ENCODE data around the gene MYO1D. TPM values are rescaled to one million over a fixed set of nuclear protein-coding genes. Genes with fewer than 3 reads are reported as not detected.

Gene MYO1D
- total RNA-seq, 1 donor from 2014 or later, result 73.3 TPM

DNA sequence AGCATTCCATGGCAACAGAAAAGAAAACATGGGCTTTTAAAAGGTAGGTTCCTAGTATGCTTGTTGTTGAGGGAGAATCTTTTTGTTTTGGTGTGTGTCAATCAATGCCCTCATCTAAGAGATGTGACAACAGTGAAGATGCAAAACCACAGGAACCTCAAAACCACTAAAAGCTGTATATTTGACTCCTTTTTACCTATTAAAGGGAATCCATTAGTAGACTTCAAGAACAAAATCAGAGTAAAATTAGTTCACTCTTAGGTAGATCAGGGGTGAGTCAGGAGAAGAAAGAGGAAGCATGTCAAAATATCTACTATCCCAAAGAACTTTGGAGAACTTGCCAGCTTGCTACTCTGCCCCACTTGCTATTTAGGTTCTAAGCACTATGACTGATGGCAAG is 301.1 kb downstream of the MYO1D start:
- TF ChIP-seq, protein P1, sequence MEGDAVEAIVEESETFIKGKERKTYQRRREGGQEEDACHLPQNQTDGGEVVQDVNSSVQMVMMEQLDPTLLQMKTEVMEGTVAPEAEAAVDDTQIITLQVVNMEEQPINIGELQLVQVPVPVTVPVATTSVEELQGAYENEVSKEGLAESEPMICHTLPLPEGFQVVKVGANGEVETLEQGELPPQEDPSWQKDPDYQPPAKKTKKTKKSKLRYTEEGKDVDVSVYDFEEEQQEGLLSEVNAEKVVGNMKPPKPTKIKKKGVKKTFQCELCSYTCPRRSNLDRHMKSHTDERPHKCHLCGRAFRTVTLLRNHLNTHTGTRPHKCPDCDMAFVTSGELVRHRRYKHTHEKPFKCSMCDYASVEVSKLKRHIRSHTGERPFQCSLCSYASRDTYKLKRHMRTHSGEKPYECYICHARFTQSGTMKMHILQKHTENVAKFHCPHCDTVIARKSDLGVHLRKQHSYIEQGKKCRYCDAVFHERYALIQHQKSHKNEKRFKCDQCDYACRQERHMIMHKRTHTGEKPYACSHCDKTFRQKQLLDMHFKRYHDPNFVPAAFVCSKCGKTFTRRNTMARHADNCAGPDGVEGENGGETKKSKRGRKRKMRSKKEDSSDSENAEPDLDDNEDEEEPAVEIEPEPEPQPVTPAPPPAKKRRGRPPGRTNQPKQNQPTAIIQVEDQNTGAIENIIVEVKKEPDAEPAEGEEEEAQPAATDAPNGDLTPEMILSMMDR (IDR thresholded peaks at IDR 0.05), result no peak
- H3K36me3 ChIP-seq, result no peaks in the 10 kb centered on the region
- no peaks in the 10 kb centered on the region for H3K4me1 ChIP-seq
- intact Hi-C loops (cut with DNase I), result no loop called here
- DNase-seq, result no peak
- H3K9me3 ChIP-seq, result no peaks in the 10 kb centered on the region
- ATAC-seq, result peak; percentile 48
- H3K4me3 ChIP-seq, result no peak overlapping the region
- no peaks in the 10 kb centered on the region for H3K27me3 ChIP-seq
- H3K27ac ChIP-seq, result no peak overlapping the region

DNA sequence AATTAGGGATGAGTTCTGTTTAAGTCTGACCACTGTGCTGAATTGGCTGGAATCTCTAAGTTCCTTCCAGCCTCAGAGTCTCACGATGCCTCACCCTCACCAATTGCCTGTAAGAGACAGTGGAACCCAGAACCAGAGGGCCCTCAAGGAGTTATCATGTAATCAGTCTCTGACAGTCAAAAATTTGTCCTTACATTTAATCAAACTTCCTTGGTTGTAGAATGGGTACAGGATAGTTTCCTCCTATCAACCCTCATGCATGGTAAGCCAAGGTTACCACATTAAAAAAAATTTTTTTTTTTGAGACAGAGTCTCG is 306.9 kb downstream of the MYO1D start:
- no peak for DNase-seq
- H3K36me3 ChIP-seq, result no peaks in the 10 kb centered on the region
- no peak overlapping the region for H3K27ac ChIP-seq
- intact Hi-C loops (cut with DNase I), result no loop called here
- H3K27me3 ChIP-seq, result no peaks in the 10 kb centered on the region
- ATAC-seq, result no peak
- H3K4me1 ChIP-seq, result no peaks in the 10 kb centered on the region
- H3K4me3 ChIP-seq, result no peak overlapping the region
- TF ChIP-seq, protein P1 (IDR thresholded peaks at IDR 0.05), result no peak
- no peaks in the 10 kb centered on the region for H3K9me3 ChIP-seq

DNA sequence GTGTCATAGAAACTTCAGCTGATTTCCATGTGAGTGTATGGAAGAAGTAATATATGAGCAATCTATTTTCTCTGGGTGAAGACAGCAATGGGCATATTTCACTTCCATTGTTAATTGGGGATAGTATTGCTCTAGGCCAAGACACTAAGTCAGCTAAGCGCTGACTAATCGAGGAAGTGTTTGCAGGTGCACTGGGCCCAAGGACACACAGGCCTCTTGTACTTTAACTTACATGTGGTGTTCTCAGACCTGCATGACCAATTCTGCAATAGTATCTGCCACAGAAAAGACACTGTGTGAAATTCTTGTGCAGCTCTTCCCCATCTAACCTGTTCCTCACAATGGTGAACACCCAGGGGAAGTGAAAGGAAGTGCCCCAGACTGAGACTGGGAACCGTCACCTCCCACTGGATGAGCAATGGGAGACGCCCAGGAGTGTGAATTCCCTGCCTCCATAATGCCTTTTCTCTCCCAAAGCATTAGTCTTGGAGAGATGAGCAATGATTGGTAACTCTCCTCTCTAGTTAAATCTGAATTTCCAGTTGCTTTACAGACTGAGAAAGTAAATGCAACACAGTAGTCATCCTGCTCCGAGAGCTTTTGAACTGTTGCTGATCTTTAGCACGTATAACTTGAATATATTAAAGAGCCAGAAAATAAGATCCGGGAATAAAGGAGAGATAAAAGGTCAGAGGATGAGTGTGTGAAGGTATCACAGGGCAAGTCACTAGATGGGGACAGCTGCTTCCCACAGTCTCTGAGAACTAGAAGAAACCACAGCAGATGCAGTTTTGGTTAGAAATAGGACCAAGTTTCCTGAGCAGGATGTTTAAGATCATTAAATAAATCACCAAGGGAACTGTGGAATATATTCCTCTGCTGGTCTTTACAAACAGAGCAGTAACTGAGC is 307.5 kb downstream of the MYO1D start:
- TF ChIP-seq, protein P1 (IDR thresholded peaks at IDR 0.05), result no peak
- Histone ChIP-seq H3K27me3 (no peaks in the 10 kb centered on the region), H3K36me3 (no peaks in the 10 kb centered on the region), H3K27ac (no peak overlapping the region), H3K9me3 (no peaks in the 10 kb centered on the region), H3K4me3 (no peak overlapping the region), H3K4me1 (no peaks in the 10 kb centered on the region)
- ATAC-seq (peak; percentile 45), DNase-seq (no peak)
- intact Hi-C loops (cut with DNase I), result no loop called here

- no peaks in the 10 kb centered on the region for H3K9me3 ChIP-seq
- no peaks in the 10 kb centered on the region for H3K36me3 ChIP-seq
- H3K27me3 ChIP-seq, result no peaks in the 10 kb centered on the region
- ATAC-seq (no peak), DNase-seq (no peak)
- H3K4me1 ChIP-seq, result no peaks in the 10 kb centered on the region
- H3K4me3 ChIP-seq, result no peak overlapping the region
- intact Hi-C loops (cut with DNase I), result no loop called here
- TF ChIP-seq, protein P1 (IDR thresholded peaks at IDR 0.05), result no peak
- no peak overlapping the region for H3K27ac ChIP-seq
Measured at GRCh38 chr17:32568705-32569104, 308.2 kb downstream of the MYO1D start.

GRCh38 chr17:32567511-32567910 is 309.4 kb downstream of the MYO1D start:
- TF ChIP-seq, protein P1 (IDR thresholded peaks at IDR 0.05), result no peak
- intact Hi-C loops (cut with DNase I), result no loop called here
- ATAC-seq (no peak), DNase-seq (no peak)
- Histone ChIP-seq H3K27ac (no peak overlapping the region), H3K4me1 (no peaks in the 10 kb centered on the region), H3K4me3 (no peak overlapping the region), H3K36me3 (no peaks in the 10 kb centered on the region), H3K9me3 (no peaks in the 10 kb centered on the region), H3K27me3 (no peaks in the 10 kb centered on the region)

Data from upper lobe of right lung (tissue), 1 donor.